HG03378 (cell line): Measurements from ENCODE around the gene ZNRD2.

Experiments used
- ATAC-seq: cut with Tn5 transposase; IDR thresholded peaks from one replicate; pipeline ENCODE4 v1.9.1; 2021; ENCODE audit warnings: mild to moderate bottlenecking, moderate library complexity; ENCODE audit not compliant: unreplicated experiment

ZNRD2 gene

DNA sequence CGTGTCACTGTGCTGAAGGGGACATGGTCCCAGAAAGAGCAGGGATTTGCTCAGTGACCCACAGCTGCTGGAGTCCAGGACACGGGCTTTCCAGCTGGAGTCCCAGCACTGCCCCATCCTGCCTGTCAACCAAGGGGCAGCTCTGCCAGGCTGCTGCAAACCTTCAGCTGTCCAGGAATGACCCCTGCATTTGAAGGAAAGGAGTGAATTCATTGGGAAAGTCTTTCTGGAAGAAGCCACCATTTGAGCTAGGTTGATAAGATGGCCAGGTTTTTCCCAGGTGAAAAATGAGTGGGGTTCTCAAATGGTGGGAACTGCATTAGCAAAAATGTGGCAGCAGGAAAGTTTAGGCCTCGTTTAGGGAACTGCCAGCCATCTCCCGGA is 16.0 kb downstream of the ZNRD2 start:
- no peak for ATAC-seq

DNA sequence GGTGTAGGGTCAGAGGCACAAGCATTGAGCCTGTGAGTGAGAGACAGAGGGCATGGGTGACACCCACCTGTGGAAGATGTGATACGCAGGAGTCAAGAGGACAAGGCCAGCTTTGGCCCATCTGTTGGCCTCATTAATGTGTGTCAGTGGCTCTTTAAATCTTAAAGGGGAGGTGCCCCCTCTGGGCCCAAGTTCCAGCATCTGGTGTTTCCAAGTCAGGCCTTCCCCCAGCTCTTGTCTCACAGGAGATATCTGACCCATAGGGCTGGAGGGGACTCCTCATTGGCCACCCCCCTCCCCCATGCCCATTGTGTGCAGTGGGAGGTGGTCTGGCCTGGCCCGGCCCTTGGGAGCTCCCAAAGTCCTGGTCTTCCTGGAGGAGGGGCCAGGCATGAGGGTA is 16.4 kb downstream of the ZNRD2 start:
- no peak for ATAC-seq

DNA sequence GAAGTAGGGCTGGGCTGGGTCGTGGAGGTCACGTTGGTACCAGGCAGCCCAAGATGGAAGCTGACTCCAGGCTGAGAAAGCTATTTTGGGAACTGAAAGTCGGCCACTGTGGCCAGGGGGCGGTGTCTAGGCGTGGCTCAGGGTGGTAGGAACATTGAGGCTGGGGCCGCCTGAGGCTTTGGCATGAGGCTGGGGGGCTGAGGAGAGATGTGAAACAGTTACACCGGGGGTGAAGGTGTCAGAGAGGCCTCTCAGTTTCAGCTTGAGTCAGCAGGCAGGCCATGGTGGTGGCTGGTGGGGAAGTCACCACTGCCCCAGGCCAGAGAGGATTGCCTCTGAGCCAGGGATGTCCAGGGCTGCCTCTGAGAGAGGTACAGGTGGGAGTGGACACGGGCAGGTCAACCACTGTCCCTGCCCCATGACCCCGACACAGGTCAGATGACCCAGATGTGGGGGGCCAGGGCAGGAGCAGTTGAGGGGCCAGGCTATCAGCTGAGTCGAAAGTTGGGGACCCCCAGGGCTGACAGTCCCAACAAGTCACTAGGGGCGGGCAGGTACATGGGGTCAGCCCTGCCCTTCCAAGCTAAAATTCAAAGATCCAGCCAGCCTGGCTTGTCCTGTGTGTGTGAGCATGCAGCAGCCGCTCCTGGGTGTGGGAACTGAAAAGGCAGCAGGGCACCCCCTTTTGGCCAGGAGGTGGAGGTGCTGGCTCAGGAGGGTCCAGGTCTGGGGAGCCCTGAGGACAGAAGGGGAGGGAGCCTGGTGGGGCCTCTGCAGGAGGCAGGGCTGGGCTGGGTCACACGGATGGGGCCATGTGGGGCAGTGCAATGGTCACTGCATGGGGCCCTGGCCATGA is 18.1 kb downstream of the ZNRD2 start:
- peak; percentile 56 for ATAC-seq

DNA sequence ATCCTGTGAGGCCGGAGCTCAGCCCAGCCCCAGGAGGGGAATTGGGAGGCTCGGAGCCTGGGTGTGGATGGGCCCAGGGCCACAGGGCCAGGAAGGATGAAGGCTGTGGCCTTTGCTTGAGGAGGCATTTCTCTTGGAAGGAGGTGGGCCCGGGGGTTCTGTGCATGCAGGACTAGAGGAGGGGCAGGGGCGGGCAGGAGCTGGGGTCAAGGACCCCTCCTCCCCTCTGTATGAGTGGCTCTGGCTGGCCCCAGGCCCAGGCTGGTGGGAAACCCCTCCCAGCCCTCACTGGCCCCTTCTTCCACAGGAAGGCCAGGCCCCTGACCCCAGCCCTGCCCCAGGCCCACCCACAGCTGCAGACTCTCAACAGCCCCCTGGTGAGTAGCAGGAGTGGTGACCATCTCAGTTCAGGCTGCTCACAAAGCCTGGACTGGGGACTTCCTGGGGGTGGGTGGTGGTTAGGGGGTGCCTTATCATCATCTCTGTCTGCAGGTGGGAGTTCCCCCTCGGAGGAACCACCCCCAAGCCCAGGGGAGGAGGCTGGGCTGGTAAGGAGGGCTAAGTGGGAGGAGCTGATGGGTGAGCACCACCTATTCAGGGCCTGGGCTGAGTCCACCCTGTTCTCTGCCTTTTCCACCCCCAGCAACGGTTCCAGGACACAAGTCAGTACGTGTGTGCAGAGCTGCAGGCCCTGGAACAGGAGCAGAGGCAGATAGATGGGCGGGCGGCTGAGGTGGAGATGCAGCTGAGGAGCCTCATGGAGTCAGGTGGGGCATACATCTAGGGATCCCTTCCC is 19.4 kb downstream of the ZNRD2 start:
- no peak for ATAC-seq

DNA sequence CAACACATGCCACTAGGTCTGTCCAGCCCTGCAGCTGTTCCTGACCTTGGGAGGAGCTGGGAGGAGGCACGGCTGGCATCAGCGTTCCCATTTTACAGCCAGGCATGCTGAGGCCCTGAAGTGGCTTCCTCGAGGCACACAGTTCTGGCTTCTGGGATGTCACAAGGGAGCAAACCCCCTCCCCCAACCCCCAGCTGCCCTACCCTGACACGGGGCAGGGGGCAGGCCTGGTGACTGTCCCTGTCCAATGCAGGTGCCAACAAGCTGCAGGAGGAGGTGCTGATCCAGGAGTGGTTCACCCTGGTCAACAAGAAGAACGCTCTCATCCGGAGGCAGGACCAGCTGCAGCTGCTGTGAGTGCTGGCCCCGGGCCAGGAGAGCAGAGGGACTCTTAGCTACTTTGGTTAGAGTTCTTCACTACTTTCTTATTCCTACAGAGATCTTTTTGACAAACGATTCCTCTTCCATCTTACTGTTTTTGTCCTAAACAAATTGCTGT is 20.0 kb downstream of the ZNRD2 start:
- ATAC-seq: no peak

DNA sequence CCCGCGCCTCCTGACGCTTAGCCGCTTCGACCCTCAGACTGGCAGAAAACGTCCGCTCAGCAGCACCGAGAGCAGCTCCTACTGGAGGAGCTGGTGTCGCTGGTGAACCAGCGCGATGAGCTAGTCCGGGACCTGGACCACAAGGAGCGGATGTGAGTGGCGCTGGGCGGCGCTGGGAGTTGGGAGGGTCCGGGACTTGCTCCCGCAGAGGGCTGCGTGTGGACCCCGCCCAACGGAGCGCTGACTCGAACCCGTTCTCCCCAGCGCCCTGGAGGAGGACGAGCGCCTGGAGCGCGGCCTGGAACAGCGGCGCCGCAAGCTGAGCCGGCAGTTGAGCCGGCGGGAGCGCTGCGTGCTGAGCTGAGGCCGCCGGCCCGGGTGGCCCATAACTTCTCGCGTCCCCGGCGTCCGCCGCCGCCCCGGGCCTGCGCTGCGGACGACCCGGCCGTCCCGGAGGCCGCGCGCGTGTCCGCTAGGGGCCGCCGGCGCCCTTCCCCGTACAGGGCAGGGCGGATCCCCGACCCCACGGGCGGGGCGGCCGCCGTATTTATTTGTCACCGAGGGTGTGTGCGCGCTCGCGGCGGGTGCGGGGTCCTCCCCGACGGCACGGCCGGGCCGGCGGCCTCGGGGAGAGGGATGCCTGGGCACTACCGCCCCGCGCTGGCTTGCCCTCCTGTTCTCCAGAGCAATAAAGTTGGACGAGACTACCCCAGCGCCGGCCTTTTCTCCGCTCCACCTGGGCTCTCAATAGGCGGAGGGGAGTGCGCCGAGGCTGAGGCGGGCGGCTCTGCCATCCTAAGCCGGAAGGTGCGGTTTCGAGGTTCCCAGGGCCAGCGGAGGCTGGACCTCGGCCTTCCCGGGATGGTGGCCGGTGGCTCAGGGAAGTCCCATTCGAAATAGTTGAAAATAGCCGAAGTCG is 21.9 kb downstream of the ZNRD2 start:
- no peak for ATAC-seq

DNA sequence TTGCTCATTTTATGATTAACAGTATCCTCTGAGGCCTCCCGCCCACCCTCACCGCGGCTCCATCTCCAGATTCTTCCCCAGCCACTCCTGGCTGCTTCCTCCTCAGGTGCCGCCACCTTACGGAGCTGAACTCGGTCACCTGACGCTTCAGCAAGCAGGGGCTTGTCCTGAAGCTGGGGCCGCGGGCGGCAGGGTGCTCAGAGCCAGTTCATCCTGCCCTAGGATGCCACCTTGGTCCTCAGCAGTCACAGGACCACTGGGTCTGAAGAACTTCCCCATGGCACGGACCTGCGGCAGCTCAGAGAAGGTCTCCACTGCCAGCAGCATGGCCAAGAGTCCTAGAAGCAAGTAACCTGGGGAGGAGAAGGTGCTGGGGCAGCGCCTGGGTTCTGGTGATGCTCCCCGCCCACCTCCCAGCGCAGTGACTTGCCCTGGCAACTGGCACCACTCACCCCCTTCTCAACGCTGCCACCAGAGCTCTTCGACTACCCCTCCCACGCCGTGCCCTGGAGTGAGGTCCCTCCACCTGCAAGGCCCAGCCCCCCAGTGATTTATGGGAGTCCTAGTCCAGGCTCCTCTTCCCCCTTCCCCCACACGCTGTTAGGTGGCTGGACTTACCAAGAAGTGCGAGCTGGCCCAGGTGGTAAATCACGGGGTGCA is 22.7 kb downstream of the ZNRD2 start:
- no peak for ATAC-seq

DNA sequence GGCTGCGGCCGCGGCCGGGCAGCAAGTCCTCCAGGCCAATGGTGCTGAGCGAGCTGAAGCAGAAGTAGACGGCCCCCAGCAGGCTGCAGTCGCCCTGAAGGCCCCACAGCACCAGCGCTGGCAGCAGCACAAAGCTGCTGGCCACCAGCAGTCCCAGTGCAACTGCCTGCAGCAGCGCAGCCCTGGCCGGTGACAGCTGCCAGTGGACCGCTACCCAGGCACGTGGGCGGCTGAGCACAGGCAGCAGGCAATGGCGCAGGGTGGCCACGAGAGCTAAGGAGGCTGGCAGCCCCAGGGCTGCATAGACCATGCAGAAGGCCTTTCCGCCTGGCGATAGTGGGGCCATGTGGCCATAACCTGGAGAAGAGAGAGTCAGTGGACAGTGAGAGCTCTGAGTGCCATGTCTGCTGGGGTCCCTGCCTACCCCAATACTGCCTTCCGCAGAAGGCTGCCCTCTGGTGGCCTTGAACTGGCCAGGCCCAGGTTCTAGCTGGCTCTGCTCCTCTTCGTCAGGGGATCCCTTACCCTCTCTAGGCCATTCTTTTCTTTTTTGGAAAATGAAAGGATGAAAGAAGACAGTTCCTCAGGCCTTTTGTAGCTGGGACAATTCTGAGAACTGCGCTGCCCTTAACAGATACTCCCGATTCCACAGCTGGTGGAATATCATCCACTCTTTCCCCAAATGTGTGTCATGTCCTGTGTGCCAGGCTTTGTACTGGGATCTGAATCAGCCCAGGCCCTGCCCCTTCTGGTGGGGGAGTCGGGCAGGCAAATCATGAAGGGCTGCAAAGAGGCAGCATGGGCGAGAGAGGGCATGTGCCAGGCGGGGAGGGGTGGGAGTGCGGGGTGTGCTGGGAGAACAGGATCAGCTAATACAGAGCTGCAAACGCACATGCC is 23.5 kb downstream of the ZNRD2 start:
- ATAC-seq: no peak

DNA sequence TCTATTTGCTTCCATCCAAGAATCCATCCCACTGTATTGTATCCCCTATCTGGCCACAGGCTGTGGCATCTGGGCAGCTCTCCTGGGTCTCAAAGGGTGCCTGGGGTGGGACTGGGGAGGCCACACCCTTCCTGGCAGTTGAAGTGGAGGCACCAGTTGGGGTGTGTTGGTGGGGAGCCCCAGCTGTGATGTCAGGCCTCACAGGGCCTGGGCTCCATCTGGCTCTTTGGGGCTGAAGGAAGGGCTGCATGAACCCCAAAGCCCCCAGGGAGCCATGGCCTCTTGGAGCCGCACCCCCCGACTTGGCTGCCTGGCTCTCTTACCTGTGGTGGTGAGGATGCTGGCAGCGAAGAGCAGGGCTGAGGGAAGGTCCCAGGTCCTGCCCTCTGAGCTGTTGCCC is 24.9 kb downstream of the ZNRD2 start:
- ATAC-seq: no peak

DNA sequence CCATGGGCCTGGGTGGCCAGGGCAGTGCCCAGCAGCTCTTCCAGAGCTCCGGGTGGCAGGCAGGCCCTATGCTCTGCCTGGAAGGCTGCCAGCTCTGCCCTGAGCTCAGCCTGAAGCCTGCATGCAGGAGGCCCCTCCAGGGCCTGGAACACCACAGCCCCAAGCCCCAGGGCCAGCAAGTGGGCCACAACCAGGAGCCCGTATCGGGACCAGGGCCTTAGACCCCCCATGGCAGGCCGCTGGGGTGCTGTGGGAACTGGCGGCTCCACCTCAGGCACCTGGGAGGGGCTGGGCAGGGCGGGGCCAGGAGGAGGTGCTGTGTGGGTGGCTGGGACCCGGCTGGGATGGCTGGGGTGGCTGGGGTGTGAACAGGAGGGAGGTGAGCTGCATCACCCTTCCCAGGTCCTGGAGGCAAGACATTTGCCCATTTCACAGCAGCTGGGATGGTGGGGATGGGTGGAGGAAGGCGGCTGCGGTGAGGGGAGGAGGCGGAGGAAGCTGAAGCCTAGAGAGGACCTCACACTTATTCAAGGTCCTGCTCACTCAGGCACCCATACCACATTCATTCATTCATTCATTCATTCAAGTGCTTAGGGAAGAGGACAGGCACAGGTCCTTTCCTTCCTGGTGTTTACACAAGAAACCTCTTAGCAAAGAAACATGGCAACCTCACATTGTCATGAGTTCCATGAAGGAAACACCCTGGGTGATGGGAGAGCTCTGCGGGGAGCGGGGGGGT is 25.4 kb downstream of the ZNRD2 start, which contains the start of gene KCNK7:
Gene KCNK7, minus strand, starts transcription at position 258 of the 739 bp plus-strand sequence. Its CDS starts 28 bp downstream, at position 230.
- no peak for ATAC-seq

DNA sequence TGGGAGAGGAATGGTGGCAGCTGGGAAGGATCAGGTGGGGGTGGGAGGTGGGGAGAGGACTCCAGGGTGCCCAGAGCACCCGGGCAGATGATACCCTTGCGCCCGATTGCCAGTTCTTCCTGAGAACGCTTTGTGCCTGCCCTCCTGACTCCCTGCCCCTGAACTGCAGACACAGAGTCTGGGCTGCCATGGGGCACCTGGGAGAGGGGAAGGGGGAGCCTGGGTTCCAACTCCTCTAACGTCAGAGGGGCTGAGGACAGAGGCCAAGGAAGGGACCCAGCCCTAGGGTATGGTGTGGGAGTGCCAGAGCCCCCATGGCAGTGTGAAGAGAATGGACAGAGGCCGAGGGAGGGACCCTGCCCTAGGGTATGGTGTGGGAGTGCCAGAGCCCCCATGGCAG is 26.2 kb downstream of the ZNRD2 start:
- ATAC-seq: no peak

DNA sequence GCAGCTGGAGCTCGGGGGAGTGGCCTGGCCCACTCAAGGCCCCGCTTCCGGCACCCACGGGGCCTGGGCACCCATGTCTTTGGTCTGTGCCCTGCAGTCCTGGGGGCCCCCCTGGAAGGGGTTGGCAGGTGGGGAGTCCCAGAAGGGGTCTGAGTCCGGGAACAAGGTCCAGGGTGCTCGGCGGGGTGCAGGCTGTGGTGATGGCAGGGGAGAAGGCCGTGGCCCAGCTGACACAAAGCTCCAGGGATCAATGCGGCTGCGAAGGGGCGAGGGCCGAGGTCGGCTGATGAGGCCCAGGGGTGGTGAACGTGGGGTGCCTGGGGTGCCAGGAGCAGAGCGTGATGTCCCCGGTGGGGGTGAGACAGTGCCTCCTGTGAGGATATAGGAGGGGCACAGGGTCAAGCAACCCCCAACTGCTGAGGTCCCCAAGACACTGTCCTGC is 28.0 kb downstream of the ZNRD2 start:
- ATAC-seq: no peak

DNA sequence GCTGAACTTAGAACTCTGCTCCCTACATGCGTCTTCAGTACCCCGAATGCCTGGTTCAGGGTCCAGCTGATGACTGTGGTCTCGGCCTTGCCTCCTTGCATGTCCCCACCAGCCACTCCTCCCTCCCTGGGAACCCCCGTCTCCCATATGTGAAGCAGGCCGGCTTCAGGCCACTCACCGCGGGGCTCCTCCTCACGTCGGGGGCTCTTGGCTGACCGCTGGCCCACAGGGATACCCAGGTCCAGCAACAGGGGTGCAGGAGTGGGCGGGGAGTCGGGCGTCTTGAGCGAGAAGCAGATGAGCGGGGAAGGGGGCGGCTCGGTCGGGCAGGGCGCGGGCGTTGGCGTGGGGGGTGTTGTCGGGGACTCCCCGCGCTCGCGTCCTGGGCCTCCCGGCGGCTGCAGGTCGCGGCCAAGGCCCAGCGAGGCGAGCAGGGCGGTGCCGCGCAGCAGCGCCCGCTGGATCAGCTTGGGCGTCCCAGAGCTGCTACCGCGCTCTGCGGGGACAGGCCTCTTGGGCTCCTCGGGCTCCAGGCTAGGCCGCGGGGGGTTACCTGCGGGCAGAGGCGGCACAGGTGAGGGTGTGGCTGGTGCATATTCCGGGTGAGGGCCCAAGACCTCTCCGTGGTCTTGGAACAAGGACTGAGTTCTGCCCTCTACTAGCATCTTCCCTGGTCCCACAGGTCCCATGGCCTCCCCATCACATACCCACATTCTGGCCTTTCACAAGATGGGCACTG is 29.1 kb downstream of the ZNRD2 start:
- no peak for ATAC-seq

DNA sequence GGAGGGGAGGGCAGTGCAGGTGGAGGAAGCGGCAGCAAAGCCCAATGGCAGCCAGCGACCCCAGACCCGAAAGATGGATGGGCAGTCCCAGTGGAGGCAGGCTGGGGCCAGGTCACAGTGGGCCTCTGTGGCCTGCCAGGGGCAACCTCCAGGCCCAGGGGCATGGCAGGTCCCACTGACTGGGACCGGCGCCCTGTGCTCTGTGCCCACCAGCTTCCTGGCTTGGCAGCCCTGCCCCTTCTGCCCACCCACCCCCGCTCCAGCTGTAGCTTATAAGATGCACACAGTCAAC is 29.6 kb downstream of the ZNRD2 start:
- no peak for ATAC-seq

DNA sequence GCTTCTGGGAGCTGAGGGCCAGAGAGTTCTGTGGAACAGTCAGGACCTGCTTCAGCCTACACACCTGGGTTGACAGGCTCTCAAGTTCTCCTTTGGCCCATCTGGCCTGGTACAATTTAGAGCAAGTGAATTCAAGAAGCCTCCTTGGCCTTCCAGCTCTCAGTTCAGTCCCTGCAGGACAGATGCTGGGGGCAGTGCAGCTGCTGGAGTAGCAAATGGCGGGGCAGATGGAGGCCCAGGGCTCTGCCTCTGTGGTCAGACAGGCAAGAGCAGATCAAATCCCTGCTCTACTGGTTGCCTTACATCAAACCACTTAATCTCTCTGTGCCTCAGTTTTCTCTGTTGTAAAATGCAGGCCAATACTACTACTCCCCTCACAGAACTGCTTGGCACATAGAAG is 34.0 kb downstream of the ZNRD2 start:
- ATAC-seq: no peak

DNA sequence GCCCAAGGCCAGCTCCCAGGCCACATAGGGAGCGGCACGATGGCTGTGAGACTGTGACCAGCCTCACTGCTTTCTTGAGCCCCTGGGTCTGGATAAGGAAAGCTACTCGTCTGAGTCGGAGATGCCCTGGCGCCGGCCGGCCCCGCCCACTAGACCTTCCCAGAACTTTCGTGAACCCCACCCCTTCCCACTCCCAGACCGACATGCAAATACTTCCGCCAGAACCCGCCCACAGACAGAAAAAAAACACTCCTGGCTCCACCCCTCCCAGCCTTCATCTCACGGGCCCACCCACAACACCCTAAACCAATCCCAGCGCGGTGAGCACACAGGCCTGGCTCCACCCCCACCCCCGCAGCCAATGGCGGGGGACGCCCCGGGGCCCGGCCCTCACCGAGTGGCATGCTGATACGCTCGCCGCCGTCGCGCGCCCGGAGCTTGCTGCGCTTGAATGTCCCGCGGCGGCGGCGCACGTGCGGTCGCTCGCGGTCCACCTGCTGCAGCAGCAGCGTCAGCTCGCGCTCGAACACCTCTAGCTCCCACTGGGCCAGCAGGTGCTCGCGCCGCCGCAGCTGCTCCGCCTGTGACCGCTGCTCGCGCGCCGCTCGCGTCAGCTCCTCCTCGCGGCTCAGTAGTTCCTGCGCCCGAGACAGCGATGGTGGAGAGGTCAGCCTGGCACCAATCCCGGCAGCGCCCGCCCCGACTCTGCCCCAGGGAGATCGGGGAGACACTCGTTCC is 36.8 kb downstream of the ZNRD2 start:
- no peak for ATAC-seq

DNA sequence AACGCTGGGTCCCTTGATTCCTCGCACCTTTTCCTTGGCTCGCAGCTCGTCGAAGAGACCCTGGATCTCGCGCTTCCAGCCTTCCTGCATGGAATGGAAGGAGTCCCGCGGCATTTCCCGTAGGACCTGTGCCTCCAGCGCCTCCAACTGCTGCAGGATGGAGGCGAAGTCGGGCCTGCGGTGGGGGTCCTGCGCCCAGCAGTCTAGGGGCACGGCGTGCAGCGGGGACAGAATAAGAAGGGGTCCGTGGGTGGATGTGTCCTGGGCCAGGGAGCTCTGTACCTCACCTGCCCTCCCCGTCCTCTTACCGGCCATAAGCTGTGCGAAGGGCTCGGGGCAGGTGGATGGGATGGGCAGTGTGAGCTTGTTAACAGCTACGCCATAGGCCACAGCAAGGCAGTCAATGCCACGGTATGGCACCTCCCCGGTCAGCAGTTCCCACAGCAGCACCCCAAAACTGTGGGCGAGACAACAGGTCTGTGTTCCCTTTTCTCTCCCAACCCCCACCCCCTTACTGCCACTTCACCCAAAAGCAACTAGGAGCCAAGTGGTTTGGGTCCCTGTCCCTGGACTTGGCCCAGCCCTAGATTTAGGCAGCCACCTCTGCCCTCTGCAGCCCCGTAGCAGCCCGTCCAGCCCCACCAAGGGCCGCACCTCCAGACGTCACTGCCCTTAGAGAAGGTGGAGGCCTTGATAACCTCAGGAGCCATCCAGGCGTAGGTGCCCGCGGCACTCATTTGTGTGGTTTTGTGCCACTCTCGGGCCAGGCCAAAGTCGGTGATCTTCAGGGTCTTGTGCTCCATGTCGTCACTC is 37.5 kb downstream of the ZNRD2 start:
- no peak for ATAC-seq
